Stomach (tissue), 4 donors: ENCODE results near the gene COX7A2L.

Experiments used
- CTCF ChIP-seq, 7 experiments: fragments of 450-650 bp in 4 of 7; fragments of 200-600 bp in 3 of 7; sonication (generic) in 3 of 7; IDR thresholded peaks; one replicate each; pipeline ENCODE4 v1.5.1; 2016 to 2019; ENCODE audit warnings: antibody characterized with exemption in 7 of 7, control low read depth in 2 of 7, mild to moderate bottlenecking in 1 of 7
- EP300 ChIP-seq: sonication (generic); formaldehyde crosslinking; IDR thresholded peaks from one replicate; pipeline ENCODE4 v1.6.1; 2017; ENCODE audit warnings: antibody characterized with exemption
- POLR2A ChIP-seq, 4 donors: fragments of 450-650 bp; IDR thresholded peaks; one replicate each; pipeline ENCODE4 v1.6.1; 2016; ENCODE audit warnings: antibody characterized with exemption in 4 of 4, control low read depth in 2 of 4, mild to moderate bottlenecking in 1 of 4, moderate library complexity in 1 of 4
- POLR2AphosphoS5 ChIP-seq, 3 donors: sonication (generic); formaldehyde crosslinking; IDR thresholded peaks; one replicate each; pipeline ENCODE4 v1.6.1; 2016; ENCODE audit warnings: antibody characterized with exemption in 3 of 3

DNA sequence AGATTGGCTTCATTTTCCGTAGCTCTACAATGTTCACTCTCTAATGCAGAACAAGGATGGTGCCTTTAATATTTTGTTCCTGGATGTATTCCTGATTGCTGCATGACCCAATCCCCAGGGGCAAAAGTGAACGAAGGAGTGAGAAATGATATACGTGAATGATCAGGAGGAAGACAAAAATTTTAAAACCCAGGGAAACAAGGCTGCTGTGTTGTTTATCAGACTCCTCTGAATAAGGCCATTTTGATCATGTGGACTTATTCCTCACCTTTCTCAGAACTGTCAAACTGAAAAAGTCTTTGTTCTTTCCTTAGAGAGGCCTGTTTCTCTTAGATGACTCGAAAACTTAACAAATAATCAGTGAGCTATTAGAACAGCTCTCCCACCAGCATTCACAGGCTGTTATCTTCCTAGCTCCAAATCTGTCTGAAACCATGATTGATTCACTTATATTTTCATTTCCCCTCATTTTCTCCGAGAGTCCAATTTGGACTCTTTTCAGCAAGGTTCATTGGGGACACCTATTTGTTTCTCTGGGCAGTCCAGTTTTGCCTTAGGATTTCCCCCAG is 29.5 kb upstream of the COX7A2L start:
- no peak for TF ChIP-seq CTCF (IDR thresholded peaks at IDR 0.05)
- TF ChIP-seq EP300: no peak
- no peak for TF ChIP-seq POLR2A (IDR thresholded peaks at IDR 0.05)
- no peak for TF ChIP-seq POLR2AphosphoS5 (IDR thresholded peaks at IDR 0.05)
